Adipocyte (in vitro differentiated cells): ENCODE data around the gene TOP2A.

Experiments used
- DNase-seq: peaks from one replicate; pipeline ENCODE4 v3.0.0-alpha.2; 2015; ENCODE audit warnings: low read depth
- H3K27me3 ChIP-seq: replicated peaks from 2 replicates; pipeline ENCODE4 v1.7.0; 2013; ENCODE audit warnings: mild to moderate bottlenecking, low read length, moderate library complexity; ENCODE audit not compliant: control insufficient read depth, insufficient read depth
- H3K36me3 ChIP-seq: 2 replicates; pipeline ENCODE4 v1.7.0; 2013; ENCODE audit warnings: low read length, mild to moderate bottlenecking, moderate library complexity; ENCODE audit not compliant: control insufficient read depth, insufficient read depth, severe bottlenecking
- H3K4me1 ChIP-seq: 2 replicates; pipeline ENCODE4 v1.7.0; 2013; ENCODE audit warnings: mild to moderate bottlenecking, low read length, moderate library complexity; ENCODE audit not compliant: control insufficient read depth, insufficient read depth
- H3K4me3 ChIP-seq: 2 replicates; pipeline ENCODE4 v1.7.0; 2013; ENCODE audit warnings: mild to moderate bottlenecking, low read length, moderate library complexity
- H3K9ac ChIP-seq: 2 replicates; pipeline ENCODE4 v1.7.0; 2013; ENCODE audit warnings: mild to moderate bottlenecking, low read length, moderate library complexity
- H3K9me3 ChIP-seq: 2 replicates; pipeline ENCODE4 v1.7.0; 2013; ENCODE audit warnings: mild to moderate bottlenecking, low read length, moderate library complexity; ENCODE audit not compliant: control insufficient read depth

TOP2A gene, protein sequence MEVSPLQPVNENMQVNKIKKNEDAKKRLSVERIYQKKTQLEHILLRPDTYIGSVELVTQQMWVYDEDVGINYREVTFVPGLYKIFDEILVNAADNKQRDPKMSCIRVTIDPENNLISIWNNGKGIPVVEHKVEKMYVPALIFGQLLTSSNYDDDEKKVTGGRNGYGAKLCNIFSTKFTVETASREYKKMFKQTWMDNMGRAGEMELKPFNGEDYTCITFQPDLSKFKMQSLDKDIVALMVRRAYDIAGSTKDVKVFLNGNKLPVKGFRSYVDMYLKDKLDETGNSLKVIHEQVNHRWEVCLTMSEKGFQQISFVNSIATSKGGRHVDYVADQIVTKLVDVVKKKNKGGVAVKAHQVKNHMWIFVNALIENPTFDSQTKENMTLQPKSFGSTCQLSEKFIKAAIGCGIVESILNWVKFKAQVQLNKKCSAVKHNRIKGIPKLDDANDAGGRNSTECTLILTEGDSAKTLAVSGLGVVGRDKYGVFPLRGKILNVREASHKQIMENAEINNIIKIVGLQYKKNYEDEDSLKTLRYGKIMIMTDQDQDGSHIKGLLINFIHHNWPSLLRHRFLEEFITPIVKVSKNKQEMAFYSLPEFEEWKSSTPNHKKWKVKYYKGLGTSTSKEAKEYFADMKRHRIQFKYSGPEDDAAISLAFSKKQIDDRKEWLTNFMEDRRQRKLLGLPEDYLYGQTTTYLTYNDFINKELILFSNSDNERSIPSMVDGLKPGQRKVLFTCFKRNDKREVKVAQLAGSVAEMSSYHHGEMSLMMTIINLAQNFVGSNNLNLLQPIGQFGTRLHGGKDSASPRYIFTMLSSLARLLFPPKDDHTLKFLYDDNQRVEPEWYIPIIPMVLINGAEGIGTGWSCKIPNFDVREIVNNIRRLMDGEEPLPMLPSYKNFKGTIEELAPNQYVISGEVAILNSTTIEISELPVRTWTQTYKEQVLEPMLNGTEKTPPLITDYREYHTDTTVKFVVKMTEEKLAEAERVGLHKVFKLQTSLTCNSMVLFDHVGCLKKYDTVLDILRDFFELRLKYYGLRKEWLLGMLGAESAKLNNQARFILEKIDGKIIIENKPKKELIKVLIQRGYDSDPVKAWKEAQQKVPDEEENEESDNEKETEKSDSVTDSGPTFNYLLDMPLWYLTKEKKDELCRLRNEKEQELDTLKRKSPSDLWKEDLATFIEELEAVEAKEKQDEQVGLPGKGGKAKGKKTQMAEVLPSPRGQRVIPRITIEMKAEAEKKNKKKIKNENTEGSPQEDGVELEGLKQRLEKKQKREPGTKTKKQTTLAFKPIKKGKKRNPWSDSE (N-terminal part only)

DNA sequence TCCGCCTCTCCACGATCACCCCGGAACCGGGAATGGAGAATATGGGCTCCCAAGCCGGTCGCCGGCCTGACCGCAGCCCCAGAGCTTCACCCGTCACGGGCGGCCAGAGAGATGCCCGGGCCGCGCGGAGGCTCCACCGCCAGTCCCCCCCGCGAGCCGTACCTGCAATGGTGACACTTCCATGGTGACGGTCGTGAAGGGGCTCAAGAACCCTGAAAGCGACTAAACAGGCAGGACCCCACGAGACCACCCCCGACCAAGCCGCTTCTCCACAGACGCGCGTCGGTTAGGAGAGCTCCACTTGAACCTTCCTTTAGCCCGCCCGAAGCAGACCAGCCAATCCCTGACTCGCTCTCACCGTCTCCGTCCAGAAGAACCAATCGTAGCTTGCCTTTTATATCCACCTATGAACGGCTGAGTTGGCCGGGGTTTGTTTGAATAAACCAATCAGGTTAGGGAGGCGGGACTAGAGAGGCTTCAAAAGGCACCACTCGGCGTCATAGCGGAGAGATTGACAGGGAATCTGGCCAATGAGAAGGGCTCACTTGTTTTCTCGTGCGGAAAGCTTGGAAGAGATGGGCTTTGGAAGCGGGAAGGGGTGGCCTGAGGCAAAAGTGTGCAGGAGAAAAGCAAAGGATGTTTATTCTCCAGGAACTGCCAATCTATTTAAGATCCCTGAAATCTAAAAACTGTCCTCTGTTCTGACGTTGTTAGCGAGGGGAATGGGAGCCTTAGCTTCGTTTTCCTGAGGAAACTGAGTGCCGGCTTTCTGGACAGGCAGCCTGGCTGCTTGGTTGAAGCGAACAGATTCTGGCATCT lies at the start of gene TOP2A:
TSS of gene TOP2A (minus strand) at position 288 of the 819 bp plus-strand sequence. CDS start at position 183, 105 bp downstream.
- peak; percentile 100 for DNase-seq
- Histone ChIP-seq H3K4me1 (peaks cover 29% of the 10 kb centered on the region), H3K9me3 (no peaks in the 10 kb centered on the region), H3K9ac (peak within 1 kb of the TSS; percentile 80), H3K4me3 (peak within 1 kb of the TSS; percentile 93), H3K36me3 (no peaks in the 10 kb centered on the region), H3K27me3 (no peaks in the 10 kb centered on the region)

DNA sequence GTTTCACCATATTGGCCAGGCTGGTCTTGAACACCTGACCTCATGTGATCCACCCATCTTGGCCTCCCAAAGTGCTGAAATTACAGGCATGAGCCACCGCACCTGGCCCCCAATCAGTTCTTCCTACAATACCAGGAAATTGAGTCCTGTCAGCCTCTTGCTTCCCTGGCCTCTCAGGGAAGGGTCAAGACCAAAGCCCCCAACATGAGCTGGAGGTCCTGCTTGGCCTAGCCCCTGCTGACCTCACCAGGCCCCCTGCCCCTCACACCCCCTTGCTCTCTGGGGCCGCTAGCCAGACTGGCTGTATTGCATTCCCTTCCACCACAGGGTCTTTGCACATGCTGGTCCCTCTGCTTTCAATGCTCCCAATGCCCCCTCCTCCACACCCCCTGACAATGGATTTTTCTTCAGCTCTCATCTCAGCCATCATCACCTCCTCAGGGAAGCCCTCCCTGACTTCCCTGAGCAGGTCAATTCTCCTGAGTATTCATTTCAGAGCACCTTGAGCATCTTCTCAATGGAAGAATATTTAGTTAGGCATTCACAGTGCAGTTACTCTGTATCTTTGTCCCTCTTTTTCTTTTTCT lies 49.7 kb upstream of the TOP2A start:
- no peaks in the 10 kb centered on the region for H3K27me3 ChIP-seq
- DNase-seq, result no peak
- H3K36me3 ChIP-seq, result no peaks in the 10 kb centered on the region
- H3K9me3 ChIP-seq, result no peaks in the 10 kb centered on the region
- no peak overlapping the region for H3K4me3 ChIP-seq
- peaks cover 14% of the 10 kb centered on the region for H3K4me1 ChIP-seq
- H3K9ac ChIP-seq, result no peak overlapping the region

DNA sequence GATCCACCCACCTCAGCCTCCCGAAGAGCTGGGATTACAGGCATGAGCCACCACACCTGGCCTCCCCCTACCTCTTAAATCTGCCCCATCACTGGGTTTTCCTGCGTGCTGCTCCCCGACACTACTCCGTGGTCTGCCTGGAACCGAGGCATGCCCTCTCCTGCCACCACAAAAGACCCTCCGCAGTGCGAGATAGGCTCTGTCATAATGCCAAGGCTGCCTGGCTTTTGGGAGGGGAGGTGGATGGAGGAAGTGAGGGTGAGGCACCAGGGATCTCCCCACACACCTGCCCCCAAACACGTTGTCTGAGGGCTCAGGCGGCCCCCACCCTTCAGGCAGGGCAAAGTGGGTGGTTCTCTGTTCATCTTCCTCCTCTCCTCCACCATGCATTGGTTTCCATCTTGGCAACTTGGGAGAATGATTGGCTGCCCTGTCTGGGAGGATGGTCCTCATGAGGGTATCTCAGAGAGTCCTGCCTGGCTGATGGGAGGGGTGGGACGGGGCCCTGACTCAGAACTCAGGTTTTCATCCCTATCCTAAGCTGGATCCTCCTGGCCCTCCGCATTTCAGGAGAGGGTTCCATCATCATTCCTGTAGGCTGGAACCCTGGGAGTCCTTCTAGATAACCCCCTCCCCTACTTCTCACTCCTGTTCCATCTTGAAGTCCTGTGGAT lies 48.7 kb upstream of the TOP2A start:
- H3K4me1 ChIP-seq, result peaks cover 22% of the 10 kb centered on the region
- H3K9me3 ChIP-seq, result no peaks in the 10 kb centered on the region
- no peaks in the 10 kb centered on the region for H3K36me3 ChIP-seq
- DNase-seq, result no peak
- no peak overlapping the region for H3K4me3 ChIP-seq
- no peak overlapping the region for H3K9ac ChIP-seq
- no peaks in the 10 kb centered on the region for H3K27me3 ChIP-seq

DNA sequence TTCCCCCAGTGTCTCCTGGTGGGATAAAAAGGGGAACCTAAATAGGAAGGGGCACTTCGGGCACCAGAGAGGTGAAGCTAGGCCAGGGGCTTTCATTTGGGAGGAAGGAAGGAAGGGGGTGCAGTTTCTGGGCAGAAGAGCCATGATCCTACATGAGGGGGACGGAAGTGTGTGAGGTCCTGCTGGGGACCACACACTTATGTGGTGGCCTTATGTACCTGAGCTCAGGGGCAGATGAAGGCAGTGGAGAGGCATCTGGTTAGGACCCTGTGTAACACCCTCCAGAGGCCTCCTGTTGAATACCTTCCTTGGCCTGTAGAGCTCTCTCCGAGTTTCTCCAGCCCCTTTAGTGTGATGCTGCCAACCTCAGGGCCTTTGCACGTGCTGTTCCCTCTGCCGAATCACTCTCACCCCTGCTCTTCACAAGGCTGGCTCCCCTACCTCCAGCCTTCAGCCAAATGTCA lies 46.7 kb upstream of the TOP2A start:
- Histone ChIP-seq H3K9me3 (no peaks in the 10 kb centered on the region), H3K36me3 (no peaks in the 10 kb centered on the region), H3K9ac (no peak overlapping the region), H3K4me3 (no peak overlapping the region), H3K4me1 (peaks cover 36% of the 10 kb centered on the region), H3K27me3 (no peaks in the 10 kb centered on the region)
- no peak for DNase-seq

DNA sequence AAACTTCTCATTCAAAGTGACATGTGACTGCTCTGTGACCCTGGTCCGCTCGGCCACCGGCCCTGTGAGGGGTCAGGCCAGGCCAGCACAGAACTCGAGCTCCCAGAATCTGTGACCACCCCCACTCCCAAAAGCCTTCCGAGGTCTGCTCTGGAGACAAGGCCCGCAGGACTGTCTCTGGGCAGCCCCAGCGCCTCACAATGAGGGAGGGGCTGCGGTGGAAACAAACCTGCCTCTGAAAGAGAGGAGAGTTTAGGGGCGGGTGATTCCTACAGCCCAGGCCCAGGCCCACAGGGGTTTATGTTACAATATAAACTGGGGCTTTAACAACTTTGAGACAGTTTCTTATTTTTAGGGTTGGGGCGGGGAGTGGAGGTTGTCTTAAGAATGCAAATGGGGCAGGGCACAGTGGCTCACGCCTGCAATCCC lies 45.4 kb upstream of the TOP2A start:
- Histone ChIP-seq H3K36me3 (peaks cover 9% of the 10 kb centered on the region), H3K4me1 (peaks cover 48% of the 10 kb centered on the region)
- DNase-seq, result no peak

DNA sequence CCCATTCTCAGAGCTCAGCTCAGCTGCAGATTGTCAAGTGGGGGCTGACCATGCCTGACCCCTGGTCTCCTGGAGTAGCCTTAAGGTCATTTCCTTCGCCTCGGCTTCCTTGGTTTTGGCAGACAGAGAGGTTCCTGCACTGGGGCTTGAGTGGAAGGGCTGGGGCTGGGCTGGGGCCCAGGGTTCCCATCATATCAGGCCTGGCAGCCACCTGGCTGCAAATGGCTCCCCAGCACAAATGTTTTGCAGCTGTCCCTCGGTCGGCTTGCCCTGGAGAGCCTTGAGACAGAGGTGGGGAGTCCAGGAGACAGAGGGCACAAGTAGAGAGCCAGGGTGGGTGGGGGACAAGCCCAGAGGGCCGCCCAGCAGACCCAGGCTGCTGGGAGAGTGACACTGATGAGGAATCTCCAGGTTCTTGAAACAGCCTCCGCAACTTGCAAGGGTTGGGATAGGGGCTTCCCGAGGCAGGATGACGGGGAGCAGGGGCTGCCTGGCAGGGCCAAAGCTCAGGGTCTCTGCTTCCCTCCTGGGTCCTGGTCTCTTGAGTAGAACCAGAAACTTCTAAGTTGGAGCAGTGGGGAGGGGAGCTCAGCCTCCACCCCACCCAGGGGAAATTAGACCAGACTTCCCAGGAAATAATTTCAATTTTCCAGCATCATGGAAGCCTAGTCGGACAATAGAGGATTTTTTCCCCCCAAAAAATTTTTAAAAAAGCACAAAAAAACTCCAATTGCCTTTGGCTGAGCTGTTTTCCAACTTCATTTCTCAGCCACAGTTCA lies 44.8 kb upstream of the TOP2A start:
- no peaks in the 10 kb centered on the region for H3K27me3 ChIP-seq
- no peak for DNase-seq
- peaks cover 55% of the 10 kb centered on the region for H3K4me1 ChIP-seq
- H3K9me3 ChIP-seq, result no peaks in the 10 kb centered on the region
- peaks cover 14% of the 10 kb centered on the region for H3K36me3 ChIP-seq
- peak overlapping the region; percentile 60 for H3K9ac ChIP-seq
- no peak overlapping the region for H3K4me3 ChIP-seq

More for the DNA sequence above, 45.4 kb upstream of the TOP2A start:
- H3K9me3 ChIP-seq, result no peaks in the 10 kb centered on the region
- H3K27me3 ChIP-seq, result no peaks in the 10 kb centered on the region
- H3K4me3 ChIP-seq, result no peak overlapping the region
- H3K9ac ChIP-seq, result peak overlapping the region; percentile 60

DNA sequence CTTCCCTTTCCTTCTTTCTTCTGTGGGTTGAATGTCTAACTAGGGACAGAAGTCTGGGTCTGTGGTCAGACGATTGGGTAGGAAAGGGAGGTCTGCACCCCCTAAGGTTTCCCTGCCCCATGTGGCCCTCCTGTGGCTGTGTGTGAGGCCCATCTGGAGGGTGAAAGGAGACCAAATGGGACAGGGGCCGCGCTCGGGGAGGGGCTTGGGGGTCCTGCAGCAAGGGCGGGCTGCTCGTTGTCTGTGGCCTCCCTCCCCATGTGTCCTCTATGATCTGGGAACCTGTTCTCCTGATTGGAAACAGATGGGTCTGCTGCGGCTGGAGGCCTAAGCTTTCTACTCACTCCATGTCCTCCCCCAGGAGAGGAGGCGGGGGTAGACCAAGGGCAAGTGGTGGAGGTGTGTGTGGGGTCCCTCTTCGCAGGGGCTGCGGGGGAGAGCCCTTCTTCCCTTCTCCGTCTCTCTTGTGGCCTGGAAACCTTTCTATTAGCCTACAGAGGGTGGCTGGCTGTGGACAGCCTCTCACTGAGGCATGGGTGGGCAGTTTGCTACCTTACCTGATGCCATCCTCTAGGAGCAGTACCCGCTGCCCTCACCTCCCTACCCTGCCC lies 44.1 kb upstream of the TOP2A start:
- Histone ChIP-seq H3K36me3 (peaks cover 21% of the 10 kb centered on the region), H3K9ac (peak overlapping the region; percentile 60), H3K4me3 (no peak overlapping the region), H3K9me3 (no peaks in the 10 kb centered on the region), H3K27me3 (no peaks in the 10 kb centered on the region), H3K4me1 (peaks cover 61% of the 10 kb centered on the region)
- peak; percentile 70 for DNase-seq

DNA sequence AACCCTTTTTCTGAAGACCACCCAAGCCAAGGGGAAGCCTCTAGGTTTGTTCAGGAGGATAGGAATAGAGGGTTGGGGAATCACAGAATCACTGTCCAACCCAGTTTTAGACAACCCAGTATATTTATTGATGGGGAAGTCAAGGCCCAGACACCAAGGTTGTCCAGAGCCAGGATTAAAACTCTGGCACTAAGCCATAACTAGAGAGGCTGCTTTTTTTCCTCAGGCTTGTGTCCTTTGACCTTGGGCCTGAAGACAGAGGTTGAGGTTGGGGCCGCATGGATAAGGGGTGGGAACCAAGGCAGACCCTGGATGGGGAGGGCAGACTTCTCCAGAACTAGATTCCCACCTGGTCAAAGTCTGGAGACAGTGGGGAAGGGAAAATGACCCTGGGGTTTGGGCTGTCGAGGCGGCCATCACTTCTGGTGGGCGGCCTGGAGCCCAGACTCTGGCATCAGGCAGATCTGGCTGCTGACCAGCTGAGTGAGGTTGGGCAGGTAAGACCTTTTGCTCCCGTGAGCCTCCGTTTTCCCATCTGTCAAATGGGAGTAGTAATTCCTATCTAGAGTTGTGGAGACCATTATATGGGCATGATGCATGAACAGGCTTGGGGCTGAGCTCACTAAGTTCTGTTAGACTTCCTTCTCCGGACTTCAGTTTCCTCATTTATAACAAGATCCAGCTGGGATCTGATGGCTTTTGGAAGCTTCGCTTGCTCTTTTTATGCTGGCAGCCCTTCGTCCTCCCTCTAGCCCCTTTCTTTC lies 43.5 kb upstream of the TOP2A start:
- Histone ChIP-seq H3K4me1 (peaks cover 68% of the 10 kb centered on the region), H3K36me3 (peaks cover 28% of the 10 kb centered on the region), H3K27me3 (no peaks in the 10 kb centered on the region), H3K9ac (peak overlapping the region; percentile 60), H3K9me3 (no peaks in the 10 kb centered on the region), H3K4me3 (no peak overlapping the region)
- peak; percentile 76 for DNase-seq
